GM12873 (cell line): Measurements from ENCODE around the gene PAGR1.

Source experiments
- CTCF ChIP-seq: IDR thresholded peaks from 2 replicates; pipeline ENCODE4 v1.5.1; 2012; ENCODE audit warnings: low read depth, mild to moderate bottlenecking, moderate library complexity, low read length, control low read depth; ENCODE audit not compliant: insufficient read depth; ENCODE audit errors: missing control alignments

Gene PAGR1

GRCh38 chr16:29777576-29778350 is 38.2 kb upstream of the PAGR1 start, which contains the start of gene ZG16:
Gene ZG16, plus strand, starts transcription at chr16:29778256. Its CDS starts 1,011 bp downstream, at chr16:29779267.
- no peak for TF ChIP-seq CTCF

- TF ChIP-seq CTCF, result no peak
These were observed 36.5 kb upstream of the PAGR1 start for GRCh38 chr16:29779474-29779873.

- TF ChIP-seq CTCF, result no peak
These were observed 31.8 kb upstream of the PAGR1 start for GRCh38 chr16:29784157-29784556.

GRCh38 chr16:29784901-29785500 is 31.0 kb upstream of the PAGR1 start:
- TF ChIP-seq CTCF, result peak; percentile 97

- TF ChIP-seq CTCF, result no peak
These were observed 26.2 kb upstream of the PAGR1 start for GRCh38 chr16:29789775-29790182.

- peak; percentile 84 for TF ChIP-seq CTCF
These were observed 25.6 kb upstream of the PAGR1 start, which contains the start of gene KIF22 for GRCh38 chr16:29790183-29790948. Gene KIF22, plus strand, starts transcription at chr16:29790751. Its CDS starts 9 bp downstream, at chr16:29790760.

- no peak for TF ChIP-seq CTCF
These were observed 24.8 kb upstream of the PAGR1 start for GRCh38 chr16:29790949-29791844.
